IMR-90 (cell line): ENCODE data around the gene B4GALNT2. TPM values are rescaled to one million over a fixed set of nuclear protein-coding genes. Genes with fewer than 3 reads are reported as not detected.

Source experiments
- ATAC-seq: fragments of 200-7000 bp; cut with Tn5 transposase; 2 replicates; pipeline ENCODE4 v1.9.1; 2020; ENCODE audit warnings: low read depth, mild to moderate bottlenecking, moderate library complexity
- BruUV-seq: library from RNA; stranded (reverse); fragments of 400-500 nt; replicated peaks from 2 replicates; lab custom pipeline; 2021; lab: Mats Ljungman, UMichigan
- CTCF ChIA-PET: fragments of 300-600 bp; formaldehyde crosslinking; extraction: SDS; loops from one replicate; lab custom pipeline; 2021; ENCODE audit warnings: antibody characterized with exemption; lab: Yijun Ruan, JAX
- POLR2A ChIA-PET: fragments of 300-600 bp; sonication (Branson Sonifier 250); formaldehyde crosslinking; loops from one replicate; lab custom pipeline; 2022; ENCODE audit warnings: antibody characterized with exemption; ENCODE audit not compliant: unreplicated experiment; lab: Charles Lee
- DNase-seq: peaks from one replicate; pipeline ENCODE4 v3.0.0; 2013
- H2AFZ ChIP-seq: replicated peaks from 2 replicates; pipeline ENCODE3; 2013; ENCODE audit warnings: low read length, mild to moderate bottlenecking; ENCODE audit not compliant: poor library complexity
- H2AK5ac ChIP-seq: 2 replicates; pipeline ENCODE4 v1.6.1; 2013; ENCODE audit warnings: low read depth, low read length, inconsistent platforms
- H2AK9ac ChIP-seq: replicated peaks from 2 replicates; pipeline ENCODE3; 2013; ENCODE audit warnings: mild to moderate bottlenecking, low read depth, low read length, moderate library complexity; ENCODE audit not compliant: poor library complexity
- H2BK120ac ChIP-seq: 2 replicates; pipeline ENCODE4 v1.6.1; 2013; ENCODE audit warnings: low read depth, low read length, inconsistent platforms
- H2BK15ac ChIP-seq: 3 replicates; pipeline ENCODE4 v1.6.1; 2013; ENCODE audit warnings: low read depth, low read length, inconsistent platforms
- H2BK20ac ChIP-seq: 2 replicates; pipeline ENCODE4 v1.6.1; 2013; ENCODE audit warnings: low read depth, mild to moderate bottlenecking, inconsistent platforms, low read length, moderate library complexity
- H2BK5ac ChIP-seq: 2 replicates; pipeline ENCODE4 v1.6.1; 2013; ENCODE audit warnings: mild to moderate bottlenecking, low read depth, low read length, inconsistent platforms; ENCODE audit not compliant: poor library complexity, severe bottlenecking
- H3K14ac ChIP-seq: replicated peaks from 2 replicates; pipeline ENCODE4 v1.6.1; 2013; ENCODE audit warnings: low read depth, low read length, inconsistent platforms
- H3K18ac ChIP-seq: 2 replicates; pipeline ENCODE4 v1.6.1; 2013; ENCODE audit warnings: low read depth, low read length, control low read depth
- H3K23ac ChIP-seq: 2 replicates; pipeline ENCODE4 v1.6.1; 2013; ENCODE audit warnings: low read depth, low read length, inconsistent platforms
- H3K27ac ChIP-seq: 2 replicates; pipeline ENCODE4 v1.5.1; 2013; ENCODE audit warnings: mild to moderate bottlenecking, control low read depth, low read length; ENCODE audit not compliant: insufficient read depth
- H3K27me3 ChIP-seq: 2 replicates; pipeline ENCODE4 v1.6.1; 2013; ENCODE audit warnings: low read length; ENCODE audit not compliant: control insufficient read depth, insufficient read depth
- H3K36me3 ChIP-seq: 2 replicates; pipeline ENCODE4 v1.6.1; 2013; ENCODE audit warnings: low read length, mixed read lengths; ENCODE audit not compliant: control insufficient read depth, insufficient read depth
- H3K4ac ChIP-seq: 2 replicates; pipeline ENCODE4 v1.6.1; 2013; ENCODE audit warnings: low read depth, low read length, inconsistent platforms
- H3K4me1 ChIP-seq: 2 replicates; pipeline ENCODE4 v1.6.1; 2013; ENCODE audit warnings: low read length, mixed read lengths; ENCODE audit not compliant: control insufficient read depth, insufficient read depth
- H3K4me2 ChIP-seq: 2 replicates; pipeline ENCODE4 v1.6.1; 2013; ENCODE audit warnings: low read depth, mild to moderate bottlenecking, control low read depth, low read length, moderate library complexity
- H3K4me3 ChIP-seq: 2 replicates; pipeline ENCODE4 v1.5.1; 2013; ENCODE audit warnings: low read depth, mild to moderate bottlenecking, control low read depth, low read length, moderate library complexity; ENCODE audit not compliant: insufficient read depth
- H3K56ac ChIP-seq: 2 replicates; pipeline ENCODE4 v1.6.1; 2013; ENCODE audit warnings: low read length, inconsistent platforms; ENCODE audit not compliant: insufficient read depth; ENCODE audit errors: extremely low read depth
- H3K79me1 ChIP-seq, 2 experiments: 2 replicates each; pipeline ENCODE4 v1.6.1; 2013; ENCODE audit warnings: low read length in 2 of 2, inconsistent platforms in 1 of 2, low read depth in 1 of 2
- H3K9ac ChIP-seq: 2 replicates; pipeline ENCODE4 v1.6.1; 2013; ENCODE audit warnings: low read depth, low read length, control low read depth
- H3K9me1 ChIP-seq: 2 replicates; pipeline ENCODE4 v1.6.1; 2013; ENCODE audit warnings: low read length, inconsistent platforms; ENCODE audit not compliant: insufficient read depth
- H3K9me3 ChIP-seq: 2 replicates; pipeline ENCODE4 v1.6.1; 2013; ENCODE audit warnings: low read length; ENCODE audit not compliant: control insufficient read depth, insufficient read depth
- H4K20me1 ChIP-seq: 2 replicates; pipeline ENCODE4 v1.6.1; 2013; ENCODE audit warnings: low read length, inconsistent platforms; ENCODE audit not compliant: insufficient read depth
- H4K5ac ChIP-seq: 2 replicates; pipeline ENCODE4 v1.6.1; 2013; ENCODE audit warnings: mild to moderate bottlenecking, low read depth, low read length, control low read depth
- H4K8ac ChIP-seq, 2 experiments: 2 replicates each; pipeline ENCODE4 v1.6.1; 2013; ENCODE audit warnings: low read depth in 2 of 2, low read length in 2 of 2, control low read depth in 1 of 2, inconsistent platforms in 1 of 2
- H4K91ac ChIP-seq: 2 replicates; pipeline ENCODE4 v1.6.1; 2013; ENCODE audit warnings: low read depth, low read length, inconsistent platforms; ENCODE audit not compliant: insufficient read depth
- BHLHE40 ChIP-seq: fragments of 150-350 bp; IDR thresholded peaks from 2 replicates; pipeline ENCODE4 v1.6.1; 2016; ENCODE audit warnings: mild to moderate bottlenecking, low read depth, low read length
- CEBPB ChIP-seq: IDR thresholded peaks from 2 replicates; pipeline ENCODE4 v1.6.1; 2012; ENCODE audit warnings: low read depth, low read length, improper control_type of control experiment
- CHD1 ChIP-seq: IDR thresholded peaks from 2 replicates; pipeline ENCODE4 v1.6.1; 2012; ENCODE audit warnings: low read depth, low read length, improper control_type of control experiment
- CTCF ChIP-seq: conservative IDR thresholded peaks from 2 replicates; pipeline ENCODE4 v1.5.1; 2012; ENCODE audit warnings: mild to moderate bottlenecking, low read depth, low read length, improper control_type of control experiment
- ELK1 ChIP-seq: fragments of 150-350 bp; IDR thresholded peaks from 2 replicates; pipeline ENCODE4 v1.6.1; 2016; ENCODE audit warnings: low read depth, mild to moderate bottlenecking, low read length, moderate library complexity, borderline replicate concordance
- FOS ChIP-seq: fragments of 150-350 bp; IDR thresholded peaks from 2 replicates; pipeline ENCODE4 v1.6.1; 2016; ENCODE audit warnings: low read depth, low read length
- MAFK ChIP-seq: IDR thresholded peaks from 2 replicates; pipeline ENCODE4 v1.6.1; 2012; ENCODE audit warnings: low read depth, low read length, improper control_type of control experiment
- MAZ ChIP-seq: IDR thresholded peaks from 2 replicates; pipeline ENCODE4 v1.6.1; 2012; ENCODE audit warnings: low read depth, mild to moderate bottlenecking, low read length, improper control_type of control experiment, moderate library complexity, borderline replicate concordance
- MXI1 ChIP-seq: IDR thresholded peaks from 2 replicates; pipeline ENCODE4 v1.6.1; 2012; ENCODE audit warnings: low read depth, mild to moderate bottlenecking, low read length, moderate library complexity, borderline replicate concordance
- NFE2L2 ChIP-seq: fragments of 150-350 bp; IDR thresholded peaks from 2 replicates; pipeline ENCODE4 v1.6.1; 2016; ENCODE audit warnings: low read depth, mild to moderate bottlenecking, low read length
- POLR2A ChIP-seq: IDR thresholded peaks from 2 replicates; pipeline ENCODE4 v1.6.1; 2012; ENCODE audit warnings: mild to moderate bottlenecking, low read depth, low read length
- RAD21 ChIP-seq: IDR thresholded peaks from 2 replicates; pipeline ENCODE4 v1.6.1; 2012; ENCODE audit warnings: low read length, improper control_type of control experiment
- RCOR1 ChIP-seq: IDR thresholded peaks from 2 replicates; pipeline ENCODE4 v1.6.1; 2012; ENCODE audit warnings: mild to moderate bottlenecking, low read length, improper control_type of control experiment; ENCODE audit not compliant: insufficient replicate concordance
- RFX5 ChIP-seq: IDR thresholded peaks from 2 replicates; pipeline ENCODE4 v1.8.0; 2012; ENCODE audit warnings: low read depth, mild to moderate bottlenecking, low read length, moderate library complexity
- SMC3 ChIP-seq: fragments of 150-350 bp; IDR thresholded peaks from 2 replicates; pipeline ENCODE4 v1.6.1; 2016; ENCODE audit warnings: low read depth, mild to moderate bottlenecking, antibody characterized with exemption, low read length, moderate library complexity
- USF2 ChIP-seq: fragments of 150-350 bp; IDR thresholded peaks from 2 replicates; pipeline ENCODE4 v1.6.1; 2017; ENCODE audit warnings: mild to moderate bottlenecking, antibody characterized with exemption, low read length, low read depth
- WGBS, 2 experiments: methylation state at CpG; one replicate each; pipeline versions ENCODE4 v1.1.5 to v1.1.7; 2013; ENCODE audit warnings: missing lambda C conversion rate in 2 of 2; ENCODE audit not compliant: insufficient read length in 1 of 2; ENCODE audit errors: extremely low coverage in 2 of 2; 5-methylcytosine and 5-hydroxymethylcytosine counted together
- dilution Hi-C: fragments of 300-500 bp; cut with HindIII; formaldehyde crosslinking; loops from one replicate; pipeline ENCODE4 v1.14.3; 2018; ENCODE audit warnings: low sequenced_read_pairs; ENCODE audit not compliant: unreplicated experiment
- in situ Hi-C: fragments of 300-500 bp; cut with MboI; formaldehyde crosslinking; loops from 3 replicates; pipeline ENCODE4 v1.14.3; 2019; ENCODE audit warnings: low sequenced_read_pairs, inconsistent platforms, mixed read lengths
- intact Hi-C: fragments of 100-400 bp; cut with micrococcal nuclease; formaldehyde crosslinking; loops from 2 replicates; pipeline ENCODE4 v1.10.0; 2022
- polyA plus RNA-seq, 3 experiments: library from polyadenylated mRNA; depleted of rRNA; stranded (reverse); fragments of >200 nt; gene quantifications; 2 replicates each; pipeline ENCODE4 v1.2.3, GENCODE V29; 2012; ENCODE audit warnings: low replicate concordance in 1 of 3
- total RNA-seq: library from RNA; depleted of rRNA; stranded (reverse); fragments of >200 nt; gene quantifications from 2 replicates; pipeline ENCODE4 v1.2.3, GENCODE V29; 2012

The B4GALNT2 gene
- total and polyA plus RNA-seq, 2 of the 4 experiments (the other 2 are of a cell fraction), result not detected

GRCh38 chr17:49223168-49223516 is 90.6 kb downstream of the B4GALNT2 start:
- peak overlapping the region; percentile 70 for H2AK9ac ChIP-seq
- H3K18ac ChIP-seq, result no peak overlapping the region
- no peak overlapping the region for H4K5ac ChIP-seq
- no peak for ATAC-seq
- H4K8ac ChIP-seq, result no peak overlapping the region
- ChIA-PET POLR2A (no interaction called here), CTCF (interaction anchor here (1.0 kb wide), 1 partner anchor 9 kb away, joined by 3 read pairs; no protein-coding TSS in a partner anchor)
- no peak overlapping the region for H2BK120ac ChIP-seq
- H3K9me3 ChIP-seq, result no peaks in the 10 kb centered on the region
- intact Hi-C loops, result no loop called here
- no peak overlapping the region for H2AK5ac ChIP-seq
- no peak overlapping the region for H2BK5ac ChIP-seq
- no peak overlapping the region for H3K4ac ChIP-seq
- no peaks in the 10 kb centered on the region for H3K79me1 ChIP-seq
- 0 out of 2 replicates have a peak overlapping the region, but pooled peaks have one; percentile 28 for H3K4me2 ChIP-seq
- no peaks in the 10 kb centered on the region; the same call in 1 of the 2 replicates for H3K4me1 ChIP-seq
- no peak overlapping the region for H4K91ac ChIP-seq
- no peak overlapping the region for H2BK15ac ChIP-seq
- no peak overlapping the region for H3K14ac ChIP-seq
- H3K56ac ChIP-seq, result no peak overlapping the region
- no peak for DNase-seq
- H3K23ac ChIP-seq, result no peak overlapping the region
- no TSS peak for BruUV-seq
- H2AFZ ChIP-seq, result peak overlapping the region; percentile 74
- H3K9ac ChIP-seq, result no peak overlapping the region
- H3K27me3 ChIP-seq, result peaks cover 47% of the 10 kb centered on the region
- no peaks in the 10 kb centered on the region for H4K20me1 ChIP-seq
- no peaks in the 10 kb centered on the region for H3K36me3 ChIP-seq
- no peak overlapping the region for H3K4me3 ChIP-seq
- no CpG with 5 or more reads among the region's 9 CpGs for WGBS, 2 experiments
- H3K27ac ChIP-seq, result no peak overlapping the region
- in situ Hi-C loops, result no loop called here
- H2BK20ac ChIP-seq, result no peak overlapping the region
- dilution Hi-C loops, result no loop called here
- TF ChIP-seq SMC3 (no peak), BHLHE40 (no peak), MAFK (no peak), POLR2A (no peak), NFE2L2 (no peak), CEBPB (no peak), RFX5 (no peak), CTCF (no peak), RAD21 (no peak), USF2 (no peak), CHD1 (no peak), FOS (no peak), MXI1 (no peak), MAZ (no peak), RCOR1 (no peak), ELK1 (no peak)
- H3K9me1 ChIP-seq, result no peaks in the 10 kb centered on the region
